WTC11 (cell line): ENCODE data around the gene SLC27A4. TPM values are rescaled to one million over a fixed set of nuclear protein-coding genes. Genes with fewer than 3 reads are reported as not detected.

Source experiments
- ATAC-seq: fragments of 200-7000 bp; cut with Tn5 transposase; 2 replicates; pipeline ENCODE4 v1.10.0; 2021; ENCODE audit warnings: mild to moderate bottlenecking, moderate library complexity
- CTCF ChIA-PET: fragments of 300-600 bp; sonication (Branson Sonifier 250); formaldehyde crosslinking; loops from one replicate; lab custom pipeline; 2021; ENCODE audit warnings: antibody characterized with exemption; lab: Charles Lee
- POLR2A ChIA-PET: fragments of 350-600 bp; sonication (Branson Sonifier 250); formaldehyde crosslinking; loops from one replicate; lab custom pipeline; 2021; ENCODE audit warnings: antibody characterized with exemption; lab: Charles Lee
- DNase-seq: peaks from one replicate; pipeline ENCODE4 v3.0.0; 2021; ENCODE audit warnings: low spot score
- H3K27ac Mint-ChIP-seq: 2 replicates; pipeline ENCODE4 v1.8.0; 2021; ENCODE audit warnings: mixed read lengths
- H3K27me3 Mint-ChIP-seq: 2 replicates; pipeline ENCODE4 v1.8.0; 2021; ENCODE audit warnings: low read depth, mild to moderate bottlenecking, moderate library complexity, mixed read lengths
- H3K36me3 Mint-ChIP-seq: 2 replicates; pipeline ENCODE4 v1.8.0; 2021; ENCODE audit warnings: mixed read lengths
- H3K4me1 Mint-ChIP-seq: 2 replicates; pipeline ENCODE4 v1.8.0; 2022; ENCODE audit warnings: mixed read lengths
- H3K4me3 Mint-ChIP-seq: 2 replicates; pipeline ENCODE4 v1.8.0; 2021; ENCODE audit warnings: mild to moderate bottlenecking, moderate library complexity, mixed read lengths
- H3K9me3 Mint-ChIP-seq: 2 replicates; pipeline ENCODE4 v1.8.0; 2021; ENCODE audit warnings: mixed read lengths
- ARID4B ChIP-seq: sonication (generic); formaldehyde crosslinking; IDR thresholded peaks from 2 replicates; pipeline ENCODE4 v1.8.0; 2023; ENCODE audit warnings: missing genetic modification reagents, mild to moderate bottlenecking, borderline replicate concordance
- ATF1 ChIP-seq: sonication (generic); formaldehyde crosslinking; IDR thresholded peaks from 2 replicates; pipeline ENCODE4 v1.8.1; 2023; ENCODE audit warnings: mild to moderate bottlenecking, moderate library complexity, missing genetic modification reagents
- ATF6 ChIP-seq: sonication (generic); formaldehyde crosslinking; IDR thresholded peaks from 2 replicates; pipeline ENCODE4 v1.8.1; 2023; ENCODE audit warnings: mild to moderate bottlenecking, missing genetic modification reagents
- CREM ChIP-seq: sonication (generic); formaldehyde crosslinking; IDR thresholded peaks from 2 replicates; pipeline ENCODE4 v1.8.1; 2022; ENCODE audit warnings: mild to moderate bottlenecking, missing genetic modification reagents, moderate library complexity
- E2F1 ChIP-seq: sonication (generic); formaldehyde crosslinking; IDR thresholded peaks from 2 replicates; pipeline ENCODE4 v1.8.0; 2022; ENCODE audit warnings: mild to moderate bottlenecking, missing genetic modification reagents
- ELF4 ChIP-seq: sonication (generic); formaldehyde crosslinking; IDR thresholded peaks from 2 replicates; pipeline ENCODE4 v1.8.1; 2022; ENCODE audit warnings: low read depth, mild to moderate bottlenecking, moderate library complexity, missing genetic modification reagents
- ERG ChIP-seq: fragments of 250-450 bp; sonication (Bioruptor Pico); IDR thresholded peaks from 2 replicates; pipeline ENCODE4 v1.8.0; 2021; ENCODE audit warnings: mild to moderate bottlenecking
- ETV6 ChIP-seq: sonication (generic); formaldehyde crosslinking; IDR thresholded peaks from 2 replicates; pipeline ENCODE4 v1.8.1; 2022; ENCODE audit warnings: mild to moderate bottlenecking, missing genetic modification reagents
- FOXJ3 ChIP-seq: sonication (generic); formaldehyde crosslinking; IDR thresholded peaks from 2 replicates; pipeline ENCODE4 v1.9.0; 2021; ENCODE audit warnings: missing genetic modification reagents, mild to moderate bottlenecking, borderline replicate concordance
- GABPB1 ChIP-seq: sonication (generic); formaldehyde crosslinking; IDR thresholded peaks from 2 replicates; pipeline ENCODE4 v1.8.1; 2023; ENCODE audit warnings: mild to moderate bottlenecking, missing genetic modification reagents
- JAZF1 ChIP-seq: fragments of 250-450 bp; sonication (Bioruptor Pico); IDR thresholded peaks from 2 replicates; pipeline ENCODE4 v1.9.0; 2021; ENCODE audit warnings: moderate library complexity, mild to moderate bottlenecking, inconsistent platforms
- MYBL2 ChIP-seq: sonication (generic); formaldehyde crosslinking; IDR thresholded peaks from 2 replicates; pipeline ENCODE4 v1.8.1; 2023; ENCODE audit warnings: mild to moderate bottlenecking, moderate library complexity, missing genetic modification reagents
- NR1H2 ChIP-seq: sonication (generic); formaldehyde crosslinking; IDR thresholded peaks from 2 replicates; pipeline ENCODE4 v1.9.0; 2021; ENCODE audit warnings: mild to moderate bottlenecking, moderate library complexity, missing genetic modification reagents
- NR2C2 ChIP-seq: sonication (generic); formaldehyde crosslinking; IDR thresholded peaks from 2 replicates; pipeline ENCODE4 v1.8.0; 2022; ENCODE audit warnings: mild to moderate bottlenecking, missing genetic modification reagents
- NR3C1 ChIP-seq: sonication (generic); formaldehyde crosslinking; conservative IDR thresholded peaks from 2 replicates; pipeline ENCODE4 v1.8.1; 2023; ENCODE audit warnings: low read depth, mild to moderate bottlenecking, missing genetic modification reagents
- SP1 ChIP-seq: sonication (generic); formaldehyde crosslinking; conservative IDR thresholded peaks from 2 replicates; pipeline ENCODE4 v1.8.1; 2022; ENCODE audit warnings: missing genetic modification reagents
- ZBTB43 ChIP-seq: sonication (generic); formaldehyde crosslinking; IDR thresholded peaks from 2 replicates; pipeline ENCODE4 v1.8.1; 2023; ENCODE audit warnings: mild to moderate bottlenecking, missing genetic modification reagents
- ZMAT4 ChIP-seq: fragments of 250-450 bp; sonication (Bioruptor Pico); IDR thresholded peaks from 2 replicates; pipeline ENCODE4 v1.9.0; 2021; ENCODE audit warnings: mild to moderate bottlenecking
- ZNF281 ChIP-seq: sonication (generic); formaldehyde crosslinking; IDR thresholded peaks from 2 replicates; pipeline ENCODE4 v1.8.0; 2023; ENCODE audit warnings: mild to moderate bottlenecking, missing genetic modification reagents
- ZNF317 ChIP-seq: sonication (generic); formaldehyde crosslinking; IDR thresholded peaks from 2 replicates; pipeline ENCODE4 v1.8.1; 2023; ENCODE audit warnings: low read depth, mild to moderate bottlenecking, moderate library complexity, missing genetic modification reagents, borderline replicate concordance
- ZNF671 ChIP-seq: fragments of 250-450 bp; sonication (Bioruptor Pico); IDR thresholded peaks from 2 replicates; pipeline ENCODE4 v1.8.0; 2021; ENCODE audit warnings: mild to moderate bottlenecking
- ZSCAN18 ChIP-seq: fragments of 250-450 bp; sonication (Bioruptor Pico); IDR thresholded peaks from 2 replicates; pipeline ENCODE4 v2.1.2; 2022; ENCODE audit warnings: mild to moderate bottlenecking, moderate library complexity
- total RNA-seq: library from RNA; stranded (reverse); gene quantifications from 3 replicates; pipeline ENCODE4 v1.2.3, GENCODE V29; 2021

The SLC27A4 gene
- total RNA-seq, 1 experiment from 2014 or later, result 23.8 TPM

- no peak for TF ChIP-seq ZNF281 (CRISPR knock-in tag)
- no peak for TF ChIP-seq NR1H2 (CRISPR knock-in tag)
- TF ChIP-seq JAZF1, result no peak
- no peak for TF ChIP-seq ATF1 (CRISPR knock-in tag)
- TF ChIP-seq CREM, result no peak
- TF ChIP-seq NR2C2 (CRISPR knock-in tag), result no peak
- no peak for TF ChIP-seq ARID4B
- no peak for TF ChIP-seq ZSCAN18 (CRISPR knock-in tag)
These were observed 14.7 kb upstream of the SLC27A4 start (continued) for GRCh38 chr9:128325629-128326028.

GRCh38 chr9:128333451-128333869 is 6.9 kb upstream of the SLC27A4 start:
- Mint-ChIP-seq H3K4me3 (no peak overlapping the region), H3K4me1 (no peaks in the 10 kb centered on the region), H3K27ac (no peak overlapping the region), H3K36me3 (no peaks in the 10 kb centered on the region), H3K27me3 (no peaks in the 10 kb centered on the region), H3K9me3 (no peaks in the 10 kb centered on the region)
- ATAC-seq (no peak), DNase-seq (no peak)
- POLR2A ChIA-PET, result no interaction called here
- CTCF ChIA-PET, result interaction anchor here (1.3 to 1.8 kb wide), 2 partner anchors 38 to 86 kb away, joined by 3 to 4 read pairs; no protein-coding TSS in a partner anchor
- TF ChIP-seq CREM (no peak), ETV6 (CRISPR knock-in tag) (no peak), GABPB1 (CRISPR knock-in tag) (no peak), ZNF317 (no peak), ZMAT4 (no peak), ERG (CRISPR knock-in tag) (no peak), E2F1 (CRISPR knock-in tag) (no peak), MYBL2 (CRISPR knock-in tag) (no peak), FOXJ3 (CRISPR knock-in tag) (no peak), ZBTB43 (no peak), ZNF671 (CRISPR knock-in tag) (no peak), NR3C1 (CRISPR knock-in tag) (no peak), ATF6 (CRISPR knock-in tag) (no peak), SP1 (no peak), NR2C2 (CRISPR knock-in tag) (no peak), ELF4 (CRISPR knock-in tag) (no peak)
